Smooth muscle cell (in vitro differentiated cells): ENCODE data around the gene RIIAD1. TPM values are rescaled to one million over a fixed set of nuclear protein-coding genes. Genes with fewer than 3 reads are reported as not detected.

Experiments
- DNase-seq: peaks from one replicate; lab custom pipeline; 2025; ENCODE audit not compliant: unreplicated experiment; lab: John Stamatoyannopoulos, UW
- H2AFZ ChIP-seq: fragments of 200-600 bp; sonication (generic); 2 replicates; pipeline ENCODE4 v1.6.0; 2016; ENCODE audit warnings: antibody characterized with exemption, low read depth, mild to moderate bottlenecking
- H3F3A ChIP-seq: fragments of 200-600 bp; sonication (generic); 2 replicates; pipeline ENCODE4 v1.6.0; 2017; ENCODE audit warnings: antibody characterized with exemption, low read depth
- H3K27ac ChIP-seq: fragments of 200-600 bp; sonication (generic); 2 replicates; pipeline ENCODE4 v1.5.1; 2016; ENCODE audit warnings: low read depth, mild to moderate bottlenecking
- H3K27me3 ChIP-seq: fragments of 200-600 bp; sonication (generic); 2 replicates; pipeline ENCODE4 v1.6.1; 2016; ENCODE audit warnings: low read depth, mild to moderate bottlenecking
- H3K36me3 ChIP-seq: fragments of 200-600 bp; sonication (generic); 2 replicates; pipeline ENCODE4 v1.5.1; 2016; ENCODE audit warnings: low read depth
- H3K4me1 ChIP-seq: fragments of 200-600 bp; sonication (generic); 2 replicates; pipeline ENCODE4 v1.5.1; 2016; ENCODE audit warnings: low read depth
- H3K4me2 ChIP-seq: fragments of 200-600 bp; sonication (generic); 2 replicates; pipeline ENCODE4 v1.6.0; 2016; ENCODE audit warnings: mild to moderate bottlenecking
- H3K4me3 ChIP-seq: fragments of 200-600 bp; sonication (generic); 2 replicates; pipeline ENCODE4 v1.5.1; 2016; ENCODE audit warnings: mild to moderate bottlenecking
- H3K79me2 ChIP-seq: fragments of 200-600 bp; sonication (generic); 2 replicates; pipeline ENCODE4 v1.6.0; 2016; ENCODE audit warnings: low read depth, mild to moderate bottlenecking
- H3K9ac ChIP-seq: fragments of 200-600 bp; sonication (generic); 2 replicates; pipeline ENCODE4 v1.6.0; 2016; ENCODE audit warnings: low read depth
- H3K9me3 ChIP-seq: fragments of 200-600 bp; sonication (generic); replicated peaks from 2 replicates; pipeline ENCODE4 v1.5.1; 2016; ENCODE audit warnings: low read depth
- H4K20me1 ChIP-seq: fragments of 200-600 bp; sonication (generic); 2 replicates; pipeline ENCODE4 v1.6.0; 2016; ENCODE audit warnings: low read depth
- CTCF ChIP-seq: fragments of 200-600 bp; sonication (generic); IDR thresholded peaks from 2 replicates; pipeline ENCODE4 v1.5.1; 2017; ENCODE audit warnings: borderline replicate concordance, mild to moderate bottlenecking, antibody characterized with exemption; ENCODE audit not compliant: insufficient read depth, poor library complexity, severe bottlenecking
- WGBS: methylation state at CpG from one replicate; pipeline ENCODE4 v1.1.7; 2016; ENCODE audit warnings: low lambda C conversion rate; 5-methylcytosine and 5-hydroxymethylcytosine counted together
- polyA plus RNA-seq: library from polyadenylated mRNA; unstranded; fragments of >200 nt; fragmentation: Nextera tagmentation; extraction: Ambion mirVana; gene quantifications from 2 replicates; pipeline ENCODE4 v1.2.1, GENCODE V29; 2016
- total RNA-seq: library from RNA; depleted of rRNA; stranded (reverse); fragments of >200 nt; gene quantifications from 2 replicates; pipeline ENCODE4 v1.2.3, GENCODE V29; 2014

RIIAD1 gene
- total and polyA plus RNA-seq, 2 experiments from 2014 or later: not detected

GRCh38 chr1:151716771-151717631 is 4.3 kb upstream of the RIIAD1 start, which contains the start of gene CELF3:
Gene CELF3, minus strand, starts transcription at chr1:151716803. Its CDS starts 783 bp downstream, at chr1:151716020.
- no peak within 1 kb of the TSS for H3K9ac ChIP-seq
- peaks cover 24% of the 10 kb centered on the region for H3K4me1 ChIP-seq
- peaks cover 3% of the 10 kb centered on the region for H3F3A ChIP-seq
- TF ChIP-seq CTCF: no peak
- WGBS: 14% methylated on average over 22 of the region's 27 CpGs
- DNase-seq: no peak
- H3K79me2 ChIP-seq: no peaks in the 10 kb centered on the region
- H3K36me3 ChIP-seq: no peaks in the 10 kb centered on the region
- no peaks in the 10 kb centered on the region for H3K9me3 ChIP-seq
- peak within 1 kb of the TSS; percentile 76 for H3K4me2 ChIP-seq
- H3K4me3 ChIP-seq: peak within 1 kb of the TSS; percentile 15
- no peak within 1 kb of the TSS for H2AFZ ChIP-seq
- H4K20me1 ChIP-seq: no peaks in the 10 kb centered on the region
- peaks cover 64% of the 10 kb centered on the region for H3K27me3 ChIP-seq
- H3K27ac ChIP-seq: no peak within 1 kb of the TSS

GRCh38 chr1:151718011-151718431 is 3.3 kb upstream of the RIIAD1 start:
- H3K27ac ChIP-seq: no peak overlapping the region
- no peaks in the 10 kb centered on the region for H4K20me1 ChIP-seq
- no peak overlapping the region for H3K9ac ChIP-seq
- H3K9me3 ChIP-seq: no peaks in the 10 kb centered on the region
- H3F3A ChIP-seq: peaks cover 3% of the 10 kb centered on the region
- no peak overlapping the region for H3K4me3 ChIP-seq
- peaks cover 24% of the 10 kb centered on the region for H3K4me1 ChIP-seq
- H3K4me2 ChIP-seq: no peak overlapping the region
- H3K27me3 ChIP-seq: peaks cover 74% of the 10 kb centered on the region
- H3K36me3 ChIP-seq: no peaks in the 10 kb centered on the region
- H3K79me2 ChIP-seq: no peaks in the 10 kb centered on the region
- DNase-seq: no peak
- H2AFZ ChIP-seq: no peak overlapping the region
- WGBS: 53% methylated on average over 4 of the region's 4 CpGs
- no peak for TF ChIP-seq CTCF

- Histone ChIP-seq H3K4me3 (no peak overlapping the region), H2AFZ (no peak overlapping the region), H3K4me2 (no peak overlapping the region), H3K9me3 (no peaks in the 10 kb centered on the region), H3K36me3 (no peaks in the 10 kb centered on the region), H3K9ac (no peak overlapping the region), H3K27ac (no peak overlapping the region), H3K27me3 (peaks cover 81% of the 10 kb centered on the region), H3F3A (peaks cover 3% of the 10 kb centered on the region), H3K79me2 (no peaks in the 10 kb centered on the region), H4K20me1 (no peaks in the 10 kb centered on the region), H3K4me1 (peaks cover 24% of the 10 kb centered on the region)
- DNase-seq: no peak
- WGBS: 88% methylated on average over 4 of the region's 4 CpGs
- no peak for TF ChIP-seq CTCF
These were observed 2.7 kb upstream of the RIIAD1 start for GRCh38 chr1:151718666-151719065.
